Loucy (cell line): ENCODE results near the gene ZNF614.

Experiments used
- EZH2phosphoT487 ChIP-seq: fragments of 200-600 bp; IDR thresholded peaks from 2 replicates; pipeline ENCODE4 v1.6.1; 2018; ENCODE audit warnings: antibody characterized with exemption, mild to moderate bottlenecking, moderate library complexity, borderline replicate concordance
- TF ChIP-seq, protein P1 (sequence below): fragments of 200-600 bp; sonication (generic); conservative IDR thresholded peaks from 2 replicates; pipeline ENCODE4 v1.5.1; 2014; ENCODE audit warnings: mild to moderate bottlenecking, antibody characterized with exemption, low read length

DNA sequence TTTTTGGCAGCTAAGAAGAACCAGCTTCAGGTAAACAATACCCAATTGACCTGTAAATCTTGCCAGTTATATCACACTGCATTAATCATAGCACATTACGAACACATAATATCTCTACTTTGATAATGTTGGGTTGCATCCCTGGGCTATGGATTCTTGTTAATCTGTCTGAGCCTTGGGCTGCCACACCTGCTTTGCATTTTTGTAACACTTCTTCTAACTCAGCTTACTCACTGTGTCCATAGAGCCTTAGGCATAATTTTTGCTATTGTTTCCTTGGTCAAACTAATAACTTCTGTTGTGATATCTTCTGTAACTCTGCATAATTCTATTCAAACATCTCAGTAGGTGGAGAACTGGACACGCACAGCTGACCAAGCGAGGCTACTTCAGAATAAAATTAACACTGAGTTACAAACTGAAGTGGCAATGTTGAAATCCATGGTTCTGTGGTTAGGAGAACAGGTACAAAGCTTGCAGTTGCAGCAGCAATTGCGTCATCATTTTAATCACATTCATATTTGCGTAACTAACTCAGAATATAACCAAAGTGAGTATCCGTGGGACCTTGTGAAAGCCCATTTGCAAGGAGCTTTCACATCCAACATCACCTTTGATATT is 48.0 kb downstream of the ZNF614 start:
- TF ChIP-seq, protein P1, sequence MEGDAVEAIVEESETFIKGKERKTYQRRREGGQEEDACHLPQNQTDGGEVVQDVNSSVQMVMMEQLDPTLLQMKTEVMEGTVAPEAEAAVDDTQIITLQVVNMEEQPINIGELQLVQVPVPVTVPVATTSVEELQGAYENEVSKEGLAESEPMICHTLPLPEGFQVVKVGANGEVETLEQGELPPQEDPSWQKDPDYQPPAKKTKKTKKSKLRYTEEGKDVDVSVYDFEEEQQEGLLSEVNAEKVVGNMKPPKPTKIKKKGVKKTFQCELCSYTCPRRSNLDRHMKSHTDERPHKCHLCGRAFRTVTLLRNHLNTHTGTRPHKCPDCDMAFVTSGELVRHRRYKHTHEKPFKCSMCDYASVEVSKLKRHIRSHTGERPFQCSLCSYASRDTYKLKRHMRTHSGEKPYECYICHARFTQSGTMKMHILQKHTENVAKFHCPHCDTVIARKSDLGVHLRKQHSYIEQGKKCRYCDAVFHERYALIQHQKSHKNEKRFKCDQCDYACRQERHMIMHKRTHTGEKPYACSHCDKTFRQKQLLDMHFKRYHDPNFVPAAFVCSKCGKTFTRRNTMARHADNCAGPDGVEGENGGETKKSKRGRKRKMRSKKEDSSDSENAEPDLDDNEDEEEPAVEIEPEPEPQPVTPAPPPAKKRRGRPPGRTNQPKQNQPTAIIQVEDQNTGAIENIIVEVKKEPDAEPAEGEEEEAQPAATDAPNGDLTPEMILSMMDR, result no peak
- no peak for TF ChIP-seq EZH2phosphoT487
